Frontal cortex (tissue), 4 donors: ENCODE data around the gene SMC4. TPM values are rescaled to one million over a fixed set of nuclear protein-coding genes. Genes with fewer than 3 reads are reported as not detected.
"Not testable (repeated sequence)": the region's sequence is repeated elsewhere in the genome, so short reads cannot be mapped to it uniquely, and the experiment has no call there.

ENCODE experiments used
- DNase-seq, 2 donors: peaks; one replicate each; pipeline ENCODE4 v3.0.0; 2012; ENCODE audit warnings: low spot score in 2 of 2
- FAIRE-seq: peaks from 2 replicates; lab custom pipeline; 2012; peaks lifted over from hg19 to GRCh38; lab: Jason Lieb, UNC
- total RNA-seq: library from RNA; depleted of rRNA; stranded (reverse); fragments of >200 nt; gene quantifications from one replicate; pipeline ENCODE4 v1.2.3, GENCODE V29; 2014
- donor health status: control.
- donor health status: control.
- donor health status: control.

The SMC4 gene
- total RNA-seq, 1 donor from 2014 or later: 24.9 TPM

DNA sequence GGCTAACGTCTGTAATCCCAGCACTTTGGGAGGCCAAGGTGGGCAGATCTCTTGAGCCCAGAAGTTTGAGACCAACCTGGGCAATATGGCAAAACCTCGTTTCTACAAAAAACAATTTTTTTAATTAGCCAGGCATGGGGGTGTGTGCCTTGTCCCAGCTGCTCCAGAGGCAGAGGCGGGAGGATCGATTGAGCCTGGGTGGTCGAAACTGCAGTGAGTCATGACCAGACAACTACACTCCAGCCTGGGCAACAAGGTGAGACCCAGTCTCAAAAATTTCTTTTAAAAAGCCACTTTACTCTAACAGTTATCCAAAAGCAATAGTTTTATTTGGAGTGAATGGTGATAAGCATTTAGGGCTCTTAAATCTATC, 37.6 kb downstream of the SMC4 start:
- DNase-seq: no peak
- FAIRE-seq: no peak

DNA sequence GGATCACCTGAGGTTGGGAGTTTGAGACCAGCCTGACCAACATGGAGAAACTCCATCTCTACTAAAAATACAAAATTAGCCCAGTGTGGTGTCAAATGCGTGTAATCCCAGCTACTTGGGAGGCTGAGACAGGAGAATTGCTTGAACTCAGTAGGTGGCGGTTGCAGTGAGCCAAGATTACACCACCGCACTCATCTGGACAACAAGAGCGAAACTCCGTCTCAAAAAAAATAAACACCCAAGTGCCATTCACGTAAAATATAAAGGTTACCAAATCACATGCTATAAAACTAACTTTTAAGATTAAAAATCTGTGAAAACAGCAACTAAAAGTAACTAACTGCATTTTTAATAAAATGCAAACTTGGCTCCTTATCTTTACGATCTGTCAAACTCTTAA, 41.2 kb downstream of the SMC4 start:
- no peak for FAIRE-seq

DNA sequence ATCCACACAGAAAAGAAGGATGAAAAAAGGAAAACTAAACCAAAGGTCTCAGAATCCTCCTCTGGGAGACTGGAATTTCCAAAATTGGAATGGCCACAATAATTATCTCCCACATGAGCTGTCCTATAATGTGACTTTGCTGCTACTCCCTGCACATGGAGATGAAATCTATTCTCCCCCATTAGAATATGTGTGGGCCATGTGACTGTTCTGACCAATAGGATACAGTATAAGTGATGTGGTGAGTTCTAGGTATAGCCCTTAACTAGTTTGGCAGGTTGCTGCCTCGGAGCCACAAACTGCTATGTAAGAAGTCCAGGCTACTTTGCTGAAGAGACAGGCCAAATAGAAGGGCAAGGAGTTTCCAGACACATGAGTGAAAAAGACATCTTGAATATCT, 45.0 kb downstream of the SMC4 start:
- FAIRE-seq: no peak
- DNase-seq: no peak

More for the DNA sequence above, 41.2 kb downstream of the SMC4 start:
- DNase-seq: no peak

DNA sequence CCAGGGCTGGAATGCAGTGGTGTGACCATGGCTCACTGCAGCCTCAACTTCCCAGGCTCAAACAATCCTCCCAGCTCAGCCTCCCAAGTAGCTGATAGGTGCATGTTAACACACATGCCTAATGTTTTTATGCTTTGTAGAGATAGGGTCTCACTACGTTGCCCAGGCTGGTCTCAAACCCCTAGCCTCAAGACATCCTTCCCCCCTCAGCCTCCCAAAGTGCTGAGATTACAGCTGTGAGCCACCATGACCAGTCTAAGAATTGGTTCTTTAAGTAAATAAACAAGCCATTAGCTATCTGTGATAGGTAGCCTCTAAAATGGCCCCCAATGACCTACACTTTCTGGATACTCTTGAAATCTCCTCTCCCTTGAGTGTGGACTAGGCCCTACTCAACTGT, 46.4 kb downstream of the SMC4 start:
- no peak for DNase-seq
- FAIRE-seq: no peak

DNA sequence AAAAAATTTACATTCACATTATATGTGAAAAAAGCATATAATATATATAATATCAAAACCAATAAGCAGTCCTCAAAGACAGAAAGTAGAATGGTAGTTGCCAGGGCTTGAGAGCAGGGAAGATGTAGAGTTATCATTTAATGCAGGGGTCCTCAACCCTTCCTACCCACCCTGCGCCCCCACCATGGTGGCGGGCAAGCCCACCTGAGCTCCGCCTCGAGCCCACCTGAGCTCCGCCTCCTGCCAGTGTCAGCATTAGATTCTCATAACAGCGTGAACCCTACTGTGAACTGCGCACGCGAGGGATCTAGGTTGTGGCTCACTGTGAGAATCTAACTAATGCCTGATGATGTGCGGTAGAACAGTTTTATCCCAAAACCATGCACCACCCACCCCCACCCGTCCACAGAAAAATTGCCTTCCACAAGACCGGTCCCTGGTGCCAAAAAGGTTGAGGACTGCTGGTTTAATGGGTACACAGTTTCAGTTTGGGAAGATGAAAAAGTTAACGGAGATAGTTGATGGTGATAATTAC, 47.1 kb downstream of the SMC4 start:
- FAIRE-seq: no peak
- no peak for DNase-seq

DNA sequence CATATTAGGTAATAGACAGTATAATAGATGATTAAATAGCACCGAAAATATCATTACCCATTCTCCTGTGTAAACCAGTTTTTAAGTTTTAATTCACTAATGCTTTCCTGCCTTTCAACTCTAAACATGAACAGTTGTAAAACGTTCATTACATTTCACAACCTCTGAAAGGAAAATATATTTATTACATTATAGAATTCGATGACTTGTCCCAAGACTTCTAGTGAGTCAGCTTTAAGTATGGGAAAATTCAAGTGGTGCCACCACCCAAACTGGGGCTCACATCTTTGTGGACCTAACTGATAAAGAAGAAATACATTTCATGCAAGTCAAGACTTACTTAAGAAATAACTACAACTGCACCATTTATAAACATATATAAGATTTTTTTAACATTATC, 48.1 kb downstream of the SMC4 start:
- FAIRE-seq (no peak), DNase-seq (no peak)

DNA sequence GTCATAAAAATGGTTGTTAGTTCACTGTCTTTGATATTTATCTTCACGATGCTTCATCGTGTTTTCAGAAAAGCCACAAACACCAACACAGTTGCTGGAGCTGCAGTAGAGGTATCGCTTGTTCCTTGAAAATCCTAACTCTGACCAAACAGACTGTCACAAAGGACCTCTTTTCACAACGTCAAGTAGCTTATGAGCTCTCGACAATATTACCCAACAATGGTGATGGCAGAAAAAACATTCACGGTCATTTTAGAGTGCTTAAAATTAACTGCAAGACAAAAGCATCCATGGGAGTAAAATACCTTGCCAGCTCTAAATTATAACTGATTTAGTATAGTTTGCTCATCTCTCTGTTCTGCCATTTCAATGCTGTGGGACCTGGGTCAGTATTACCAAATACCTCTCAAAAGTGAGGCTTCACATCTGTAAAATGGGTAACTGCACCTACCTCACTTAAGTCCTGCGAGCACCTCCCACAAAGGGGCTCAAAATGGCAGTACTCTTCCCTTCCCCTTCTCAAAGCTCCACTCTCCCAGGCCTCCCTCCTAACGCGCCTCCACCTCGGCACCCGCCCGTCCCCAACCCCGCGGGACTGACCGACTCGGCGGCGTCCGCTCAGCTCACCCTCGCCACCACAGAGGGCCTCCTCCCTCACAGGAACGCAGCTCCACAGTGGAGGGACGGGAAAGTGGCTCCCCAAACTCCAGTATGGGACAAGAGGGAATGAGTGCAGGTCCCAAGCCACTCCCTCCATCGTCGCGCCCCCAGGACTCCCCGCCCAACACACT, 49.6 kb downstream of the SMC4 start:
- FAIRE-seq (no peak), DNase-seq (peak in 1 of 2 donors; percentile 44)

DNA sequence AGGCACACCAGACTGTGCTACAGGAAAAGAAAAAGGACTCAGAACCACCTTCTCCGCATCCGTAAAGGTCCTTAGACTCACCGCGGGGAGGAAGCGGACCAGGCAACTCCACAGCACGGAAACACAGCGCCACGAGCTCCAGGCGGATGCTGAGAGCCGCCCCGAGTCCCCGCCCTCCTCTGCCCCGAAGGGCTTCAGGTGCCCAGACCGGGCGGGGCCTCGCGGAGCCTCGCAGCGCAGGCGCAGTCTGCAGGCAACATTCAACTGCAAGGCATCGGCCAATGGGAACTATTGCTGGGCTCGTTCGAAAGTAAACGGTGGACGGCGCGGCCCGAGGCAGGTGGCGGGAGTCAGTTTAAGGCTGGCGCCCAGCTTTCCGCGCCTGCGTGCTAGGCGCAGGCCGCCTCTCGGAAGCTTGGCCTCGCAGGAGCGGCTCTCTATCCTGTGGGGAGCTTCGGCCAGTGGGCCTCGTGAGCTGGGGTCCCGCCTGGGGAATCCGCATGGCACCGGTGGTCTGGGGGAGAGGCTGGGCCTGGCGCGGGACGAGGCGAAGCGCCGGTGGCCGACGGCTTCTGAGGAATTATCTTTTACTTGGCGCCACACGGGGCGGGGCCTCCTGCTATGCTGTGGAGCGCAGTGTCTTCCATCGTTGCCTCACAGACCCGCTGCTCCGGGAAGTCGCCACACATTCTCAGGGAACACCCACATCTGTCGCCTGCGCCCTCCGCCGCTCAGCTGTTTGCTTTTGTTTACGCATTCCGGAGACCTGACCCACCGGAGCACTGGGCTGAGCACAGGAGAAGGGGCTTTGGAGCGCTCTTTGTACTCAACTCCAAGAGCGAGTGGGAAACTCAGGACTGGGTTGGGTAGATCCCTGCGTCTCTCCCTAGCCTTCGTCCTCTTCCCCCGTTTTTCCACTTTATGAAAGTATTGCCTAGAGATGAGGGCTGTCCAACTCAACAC, 50.5 kb downstream of the SMC4 start, which contains the start of gene TRIM59:
Gene TRIM59 (minus strand): TSS at position 151 of the 963 bp plus-strand sequence. CDS start 10,603 bp downstream, outside the sequence.
- FAIRE-seq (no peak), DNase-seq (peak; percentile 77 to 82)

DNA sequence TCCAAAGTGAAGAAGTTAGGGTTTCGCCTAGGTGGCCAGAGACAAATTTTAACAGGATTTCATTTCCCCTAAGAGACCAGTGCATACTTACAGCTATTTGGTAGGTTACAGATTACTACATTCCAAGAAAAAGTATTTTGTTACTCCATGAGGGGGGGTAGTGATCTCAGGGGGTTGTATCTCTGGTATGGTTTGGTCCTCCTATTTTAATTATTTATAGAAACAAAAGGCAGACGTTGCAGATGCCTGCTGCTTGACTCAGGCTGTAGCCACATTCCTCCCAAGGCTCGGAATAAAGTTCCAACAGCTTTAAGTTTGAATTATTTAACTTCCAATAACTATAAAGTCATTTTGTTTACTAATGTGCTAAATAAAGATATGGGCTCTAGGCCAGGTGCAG, 51.4 kb downstream of the SMC4 start:
- FAIRE-seq (no peak), DNase-seq (no peak)

DNA sequence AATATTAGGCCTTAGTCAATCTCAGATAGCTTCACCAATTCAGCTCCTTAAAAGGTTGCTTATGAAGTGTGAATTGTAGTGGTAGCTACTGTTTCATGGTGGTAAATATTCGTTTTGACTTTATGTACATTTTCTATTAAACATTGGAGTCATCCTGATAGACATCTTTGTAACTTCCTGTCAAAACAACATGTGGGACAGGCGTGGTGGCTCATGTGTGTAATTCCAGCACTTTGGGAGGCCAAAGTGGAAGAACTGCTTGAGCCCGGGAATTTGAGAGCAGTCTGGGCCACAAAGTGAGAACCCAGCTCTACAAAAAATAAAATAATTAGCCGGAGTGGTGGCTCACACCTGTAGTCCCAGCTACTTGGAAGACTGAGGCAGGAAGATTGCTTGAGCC, 52.2 kb downstream of the SMC4 start:
- FAIRE-seq (no peak), DNase-seq (no peak)

DNA sequence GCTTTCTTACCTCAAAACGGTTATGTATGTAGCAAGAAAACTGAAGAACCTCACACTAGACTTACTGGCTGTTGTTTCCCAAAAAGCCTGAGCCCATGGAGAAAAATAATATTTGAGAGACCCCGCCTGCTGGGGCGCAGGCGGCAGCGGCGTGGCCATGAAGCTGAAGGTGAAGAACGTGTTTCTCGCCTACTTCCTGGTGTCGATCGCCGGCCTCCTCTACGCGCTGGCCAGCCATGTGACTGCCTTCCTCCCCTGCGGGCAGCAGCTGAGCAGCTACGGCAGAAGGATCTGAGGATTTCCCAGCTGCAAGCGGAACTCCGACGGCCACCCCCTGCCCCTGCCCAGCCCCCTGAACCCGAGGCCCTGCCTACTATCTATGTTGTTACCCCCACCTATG, 52.8 kb downstream of the SMC4 start:
- not testable (repeated sequence) for DNase-seq, FAIRE-seq

DNA sequence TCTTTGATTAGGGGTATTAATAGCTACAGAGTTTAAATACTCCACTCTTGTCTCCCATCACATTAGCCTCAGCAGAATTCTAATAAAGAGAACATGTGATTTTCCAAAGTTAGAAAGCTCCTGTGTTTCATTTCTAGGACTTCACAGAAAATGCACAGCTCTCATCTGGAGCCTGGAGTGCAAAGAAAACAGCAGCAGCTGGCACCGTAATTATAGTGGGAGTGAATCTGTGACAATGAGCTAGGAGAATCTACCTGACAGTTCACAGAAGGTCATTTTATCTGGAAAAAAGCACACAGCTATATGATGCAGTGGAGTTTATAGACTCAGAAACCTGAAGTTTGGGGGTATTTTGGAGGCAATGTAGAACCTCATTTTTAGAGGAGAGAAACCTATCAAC, 55.5 kb downstream of the SMC4 start:
- no peak for FAIRE-seq

DNA sequence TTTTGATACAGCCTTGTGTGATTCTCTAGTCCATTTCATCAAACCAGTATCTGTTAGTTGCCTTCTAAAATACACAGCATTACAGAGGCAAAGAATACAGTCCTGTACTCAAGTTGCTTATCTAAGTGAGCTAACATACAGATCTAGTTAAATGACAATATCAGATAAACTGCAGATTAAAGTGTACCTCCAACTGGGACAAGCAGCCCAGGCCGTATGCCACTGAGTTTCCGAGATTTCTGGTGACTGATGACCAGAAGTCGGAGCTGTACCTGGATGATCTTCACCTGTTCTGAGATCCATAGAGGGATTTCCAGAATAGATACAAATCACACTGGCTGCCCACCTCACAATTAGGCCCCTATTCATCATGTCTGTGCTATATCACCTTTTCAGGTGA, 56.4 kb downstream of the SMC4 start:
- FAIRE-seq (no peak), DNase-seq (no peak)

More for the DNA sequence above, 55.5 kb downstream of the SMC4 start:
- DNase-seq: no peak

DNA sequence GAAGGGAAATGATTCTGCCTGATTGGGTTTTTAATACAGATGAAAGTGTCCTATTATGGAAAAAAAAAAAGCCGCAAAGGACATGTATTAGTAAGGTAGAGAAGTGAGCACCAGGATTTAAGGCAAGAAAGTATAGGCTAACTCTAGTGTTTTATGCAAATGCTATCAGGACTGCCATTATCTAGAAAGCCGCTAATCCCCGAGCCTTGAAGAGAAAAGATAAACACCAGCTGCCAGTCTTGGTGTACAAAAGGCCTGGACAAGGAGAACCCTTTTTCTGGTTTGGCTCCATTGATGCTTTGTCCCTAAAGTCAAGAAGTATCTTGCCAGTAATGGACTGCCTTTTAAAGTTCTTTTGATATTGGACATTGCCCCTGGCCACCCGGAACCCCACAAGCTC, 58.7 kb downstream of the SMC4 start:
- DNase-seq (no peak), FAIRE-seq (no peak)

DNA sequence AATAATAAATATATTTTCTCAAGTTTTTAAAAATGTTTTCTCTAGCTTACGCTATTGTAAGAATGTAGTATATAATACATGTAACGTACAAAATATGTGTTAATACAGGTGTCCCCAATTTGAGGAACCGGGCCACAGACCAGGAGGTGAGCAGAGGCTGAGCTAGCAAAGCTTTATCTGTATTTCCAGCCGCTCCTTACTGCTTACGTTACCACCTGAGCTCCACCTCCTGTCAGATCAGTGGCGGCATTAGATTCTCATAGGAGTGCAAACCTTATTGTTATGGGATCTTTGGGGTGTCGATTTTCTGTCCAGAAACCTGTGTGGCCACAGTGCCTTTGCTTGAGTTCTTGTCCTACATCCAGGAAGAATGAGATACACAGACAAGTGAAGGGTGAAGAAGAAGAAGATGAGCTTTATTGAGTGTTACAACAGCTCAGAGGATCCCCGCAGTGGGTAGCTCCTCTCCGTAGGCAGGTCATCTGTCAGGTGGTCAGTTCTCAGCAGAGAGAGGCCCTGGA, 60.1 kb downstream of the SMC4 start:
- FAIRE-seq: no peak

DNA sequence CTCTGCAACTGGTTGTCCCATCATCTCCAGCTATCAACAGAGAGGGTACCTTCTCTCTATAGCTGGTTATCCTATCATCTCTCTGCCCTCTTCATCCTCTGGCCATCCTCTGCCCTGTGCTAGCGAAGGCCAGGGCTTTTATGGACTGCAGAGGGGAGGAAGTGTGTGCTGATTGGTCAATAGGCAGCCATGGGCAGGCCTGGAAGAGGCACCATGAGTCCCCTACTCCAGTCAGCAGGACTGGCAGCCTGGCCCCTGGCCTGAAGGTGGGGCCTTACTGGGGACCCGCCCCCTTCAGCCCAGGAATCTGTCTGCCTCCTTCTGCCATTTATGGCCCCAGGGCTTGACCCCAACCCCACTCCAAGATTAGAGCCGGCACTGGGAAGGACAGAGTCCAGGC, 60.6 kb downstream of the SMC4 start:
- no peak for FAIRE-seq
- DNase-seq: no peak

More for the DNA sequence above, 60.1 kb downstream of the SMC4 start:
- DNase-seq: no peak

DNA sequence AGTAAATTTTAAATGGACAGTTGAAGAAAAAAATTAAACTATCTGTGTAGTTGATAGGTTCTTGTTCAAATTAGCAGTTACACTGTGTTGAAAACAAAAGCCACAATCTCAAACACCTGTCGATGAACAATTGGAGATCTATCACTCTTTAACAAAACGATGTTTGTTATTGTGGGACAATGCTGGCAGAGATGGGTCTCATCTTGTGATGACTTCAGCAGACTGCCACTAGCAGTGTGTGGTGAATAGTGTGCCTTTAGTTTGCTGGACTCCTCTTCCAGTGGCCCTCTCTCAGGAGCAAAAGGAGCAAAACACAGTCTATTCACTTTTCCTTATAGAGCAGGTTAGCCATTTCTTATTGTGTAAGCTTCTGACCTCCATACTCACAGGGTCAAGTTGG, 64.9 kb downstream of the SMC4 start:
- DNase-seq: no peak
- peak; percentile 95 for FAIRE-seq

DNA sequence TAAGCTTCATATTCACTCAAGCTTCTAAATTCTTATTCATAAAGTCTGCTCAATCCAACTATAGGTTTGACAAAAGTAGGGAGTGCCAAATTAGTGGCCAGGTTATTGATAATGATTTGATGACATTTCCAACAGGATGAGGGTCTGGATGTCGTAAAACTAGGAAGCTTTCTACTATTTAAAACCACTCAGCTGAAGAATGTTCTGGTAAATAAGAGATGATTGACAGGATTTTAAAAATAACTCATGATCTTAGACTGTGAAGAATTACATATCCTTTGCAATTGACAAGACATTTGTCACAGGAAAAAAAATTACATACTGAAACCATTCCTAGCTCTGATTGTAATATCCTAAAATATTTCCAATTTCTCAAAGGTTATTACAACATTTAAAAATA, 65.5 kb downstream of the SMC4 start:
- DNase-seq (no peak), FAIRE-seq (peak; percentile 66)

DNA sequence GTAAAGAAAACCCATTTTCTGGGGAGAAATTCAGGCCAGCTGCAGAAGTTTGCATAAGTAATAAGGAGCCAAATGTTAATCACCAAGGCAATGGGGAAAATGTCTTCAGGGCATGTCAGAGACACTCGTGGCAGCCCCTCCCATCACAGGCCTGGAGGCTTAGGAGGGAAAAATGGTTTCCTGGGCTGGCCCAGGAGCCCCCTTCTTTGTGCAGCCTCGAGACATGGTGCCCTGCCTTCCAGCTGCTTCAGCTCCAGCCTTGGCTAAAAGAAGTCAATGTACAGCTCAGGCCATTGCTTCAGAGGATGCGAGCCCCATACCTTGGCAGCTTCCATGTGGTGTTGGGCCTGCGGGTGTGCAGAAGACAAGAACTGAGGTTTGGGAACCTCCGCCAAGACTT, 70.7 kb downstream of the SMC4 start:
- DNase-seq (no peak), FAIRE-seq (no peak)

DNA sequence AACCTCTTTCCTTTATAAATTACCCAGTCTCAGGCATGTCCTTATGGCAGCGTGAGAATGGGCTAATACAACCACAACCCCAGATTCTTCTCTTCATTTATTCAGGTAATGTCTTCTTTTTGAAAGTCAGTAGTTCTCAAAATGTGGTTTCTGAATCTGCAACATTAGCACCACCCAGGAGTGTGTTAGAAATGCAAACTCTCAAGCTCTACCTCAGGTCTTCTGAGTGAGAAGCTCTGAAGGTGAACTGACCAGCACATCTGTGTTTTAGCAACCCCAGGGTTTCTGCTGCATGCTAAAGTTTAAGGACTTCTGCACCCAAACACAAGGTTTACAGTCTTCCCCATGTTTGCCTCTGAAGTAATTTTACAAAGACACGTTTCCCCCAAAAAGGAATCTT, 72.4 kb downstream of the SMC4 start:
- DNase-seq (no peak), FAIRE-seq (no peak)
